Measurements from ENCODE around the gene DYDC1. TPM values are rescaled to one million over a fixed set of nuclear protein-coding genes. Genes with fewer than 3 reads are reported as not detected.

The DYDC1 gene
- total and polyA plus RNA-seq, 11 donors = not detected

DNA sequence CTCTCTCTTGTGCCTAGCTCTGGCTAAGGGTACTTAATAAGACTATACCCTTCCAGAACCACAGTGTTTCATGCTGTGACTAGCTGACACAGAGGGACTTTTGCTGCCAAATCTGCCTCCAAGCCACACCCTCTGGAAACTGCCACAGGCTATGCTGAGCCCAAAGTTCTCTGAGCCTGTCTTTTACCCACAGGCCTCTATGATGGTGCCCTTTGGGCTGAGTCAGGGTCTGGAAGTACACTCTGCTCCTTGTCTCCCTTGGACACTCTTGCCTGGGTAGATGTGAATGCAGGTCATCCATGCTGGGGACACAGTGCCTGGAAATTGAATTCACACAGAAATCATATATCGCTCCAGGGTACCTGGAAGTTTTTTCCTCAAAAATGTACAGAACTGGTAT, 22.6 kb downstream of the DYDC1 start:
- no peaks in the 10 kb centered on the region for H3K4me1 ChIP-seq
- DNase-seq = no peak
- peaks cover 0 to 3% (median 0%) of the 10 kb centered on the region in 9 donors for H3K27me3 ChIP-seq
- intact Hi-C loops (cut with DNase I) = no loop called here
- no peak overlapping the region for H3K27ac ChIP-seq
- 97 to 100% (median 98%) methylated on average over 1 of the region's 1 CpG for WGBS, 4 donors
- peak in 3 of 4 donors; percentile 33 to 81 (median 55) for ATAC-seq
- no peak overlapping the region for H3K4me3 ChIP-seq
- peaks cover 0 to 6% (median 0%) of the 10 kb centered on the region in 12 donors for H3K9me3 ChIP-seq
- TF ChIP-seq POLR2A (IDR thresholded peaks at IDR 0.05) = no peak
- TF ChIP-seq, protein P1, sequence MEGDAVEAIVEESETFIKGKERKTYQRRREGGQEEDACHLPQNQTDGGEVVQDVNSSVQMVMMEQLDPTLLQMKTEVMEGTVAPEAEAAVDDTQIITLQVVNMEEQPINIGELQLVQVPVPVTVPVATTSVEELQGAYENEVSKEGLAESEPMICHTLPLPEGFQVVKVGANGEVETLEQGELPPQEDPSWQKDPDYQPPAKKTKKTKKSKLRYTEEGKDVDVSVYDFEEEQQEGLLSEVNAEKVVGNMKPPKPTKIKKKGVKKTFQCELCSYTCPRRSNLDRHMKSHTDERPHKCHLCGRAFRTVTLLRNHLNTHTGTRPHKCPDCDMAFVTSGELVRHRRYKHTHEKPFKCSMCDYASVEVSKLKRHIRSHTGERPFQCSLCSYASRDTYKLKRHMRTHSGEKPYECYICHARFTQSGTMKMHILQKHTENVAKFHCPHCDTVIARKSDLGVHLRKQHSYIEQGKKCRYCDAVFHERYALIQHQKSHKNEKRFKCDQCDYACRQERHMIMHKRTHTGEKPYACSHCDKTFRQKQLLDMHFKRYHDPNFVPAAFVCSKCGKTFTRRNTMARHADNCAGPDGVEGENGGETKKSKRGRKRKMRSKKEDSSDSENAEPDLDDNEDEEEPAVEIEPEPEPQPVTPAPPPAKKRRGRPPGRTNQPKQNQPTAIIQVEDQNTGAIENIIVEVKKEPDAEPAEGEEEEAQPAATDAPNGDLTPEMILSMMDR (IDR thresholded peaks at IDR 0.05) = no peak
- no peaks in the 10 kb centered on the region for H3K36me3 ChIP-seq

DNA sequence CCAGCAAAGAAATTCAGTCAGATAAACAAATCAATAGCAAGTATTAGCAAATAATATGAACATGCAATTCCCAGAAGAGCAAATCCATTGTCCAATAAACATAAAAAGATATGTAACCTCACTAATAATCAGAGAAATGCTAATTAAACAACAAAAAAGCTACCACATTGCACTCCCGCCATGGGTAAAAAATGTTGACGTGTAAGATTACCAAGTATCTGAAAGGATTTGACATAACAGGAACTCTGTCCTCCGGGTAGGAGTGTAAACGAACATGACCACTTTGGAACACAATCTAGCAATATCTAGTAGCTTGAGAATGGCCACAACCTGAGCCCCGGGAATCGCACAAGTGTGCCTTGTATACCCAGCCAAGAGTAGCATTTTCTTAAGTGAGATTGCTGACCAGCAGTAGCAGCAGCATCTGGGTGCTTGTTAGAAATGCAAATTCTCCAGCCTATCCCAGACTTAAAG, 31.6 kb downstream of the DYDC1 start:
- Histone ChIP-seq H3K27ac (no peak overlapping the region), H3K4me3 (no peak overlapping the region), H3K9me3 (no peaks in the 10 kb centered on the region), H3K27me3 (peaks cover 0 to 11% (median 0%) of the 10 kb centered on the region in 9 donors), H3K36me3 (no peaks in the 10 kb centered on the region), H3K4me1 (no peaks in the 10 kb centered on the region)
- no peak for DNase-seq
- intact Hi-C loops (cut with DNase I) = no loop called here
- no peak for TF ChIP-seq POLR2A (IDR thresholded peaks at IDR 0.05)
- TF ChIP-seq, protein P1 (IDR thresholded peaks at IDR 0.05) = no peak
- 67 to 70% (median 67%) methylated on average over 6 of the region's 6 CpGs for WGBS, 4 donors
- ATAC-seq = no peak

DNA sequence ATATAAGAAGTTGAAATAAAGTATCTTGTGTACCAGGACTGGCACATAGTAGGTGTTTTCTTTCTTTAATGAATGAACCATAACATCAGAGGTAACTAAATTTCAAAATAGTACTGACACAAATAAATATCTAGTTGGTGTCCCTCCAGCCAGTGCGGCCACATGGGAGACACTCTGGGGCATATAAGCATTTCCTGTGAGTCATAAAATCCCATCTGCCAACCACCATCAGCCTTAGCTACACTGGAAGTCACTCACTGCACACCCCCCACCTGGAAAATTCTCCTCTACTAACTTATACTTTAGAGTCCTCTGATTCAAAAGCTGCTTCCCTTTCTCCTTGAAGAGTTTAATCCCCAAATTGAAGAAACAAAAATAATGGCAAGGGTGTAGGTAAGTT, 32.5 kb downstream of the DYDC1 start:
- Histone ChIP-seq H3K27me3 (peaks cover 0 to 11% (median 0%) of the 10 kb centered on the region in 9 donors), H3K36me3 (no peaks in the 10 kb centered on the region), H3K27ac (no peak overlapping the region), H3K4me1 (no peaks in the 10 kb centered on the region), H3K9me3 (no peaks in the 10 kb centered on the region), H3K4me3 (no peak overlapping the region)
- WGBS, 4 donors = 28 to 49% (median 42%) methylated on average over 1 of the region's 1 CpG
- TF ChIP-seq, protein P1 (IDR thresholded peaks at IDR 0.05) = no peak
- TF ChIP-seq POLR2A (IDR thresholded peaks at IDR 0.05) = no peak
- ATAC-seq (no peak), DNase-seq (no peak)
- intact Hi-C loops (cut with DNase I) = no loop called here

DNA sequence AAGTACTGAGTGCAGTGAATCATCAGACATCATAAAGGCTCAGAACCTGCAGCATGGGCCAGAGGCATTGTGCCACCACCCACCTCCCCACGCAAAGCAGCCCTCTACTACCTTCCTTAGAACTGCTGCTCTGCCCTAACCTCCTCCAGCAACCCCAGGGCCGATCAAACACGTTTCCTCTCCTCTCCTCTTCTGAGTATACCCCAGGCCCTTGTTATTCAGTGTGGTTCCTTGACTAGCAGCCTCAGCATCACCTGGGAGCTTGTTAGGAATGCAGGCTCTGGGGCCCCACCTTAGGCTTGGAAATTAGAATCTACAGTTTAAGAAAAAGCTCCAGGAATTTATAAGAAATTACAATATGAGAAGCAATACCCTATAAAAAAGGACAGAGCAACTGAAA, 33.2 kb downstream of the DYDC1 start:
- Histone ChIP-seq H3K4me1 (no peaks in the 10 kb centered on the region), H3K9me3 (no peaks in the 10 kb centered on the region), H3K27ac (no peak overlapping the region), H3K27me3 (peaks cover 0 to 11% (median 0%) of the 10 kb centered on the region in 9 donors), H3K4me3 (no peak overlapping the region), H3K36me3 (no peaks in the 10 kb centered on the region)
- TF ChIP-seq POLR2A (IDR thresholded peaks at IDR 0.05) = no peak
- TF ChIP-seq, protein P1 (IDR thresholded peaks at IDR 0.05) = no peak
- no peak for DNase-seq
- intact Hi-C loops (cut with DNase I) = no loop called here
- 53 to 70% (median 60%) methylated on average over 3 of the region's 3 CpGs for WGBS, 4 donors
- ATAC-seq = no peak

Data from heart left ventricle (tissue), 16 donors.